HCT116 (cell line): ENCODE measurements around the gene ABHD16A. TPM values are rescaled to one million over a fixed set of nuclear protein-coding genes. Genes with fewer than 3 reads are reported as not detected.

Experiments
- ATAC-seq: fragments of 200-7000 bp; cut with Tn5 transposase; 2 replicates; pipeline ENCODE4 v1.9.1; 2020; ENCODE audit warnings: mild to moderate bottlenecking, moderate library complexity
- BruUV-seq: library from RNA; stranded (reverse); fragments of 400-500 nt; replicated peaks from 2 replicates; lab custom pipeline; 2021; lab: Mats Ljungman, UMichigan
- CTCF ChIA-PET: fragments of 300-600 bp; sonication (Branson Sonifier 250); formaldehyde crosslinking; loops from one replicate; lab custom pipeline; 2021; ENCODE audit warnings: antibody characterized with exemption; lab: Charles Lee
- POLR2A ChIA-PET: fragments of 300-600, 350-600 bp; sonication (Branson Sonifier 250); formaldehyde crosslinking; loops from one replicate; lab custom pipeline; 2021; ENCODE audit warnings: antibody characterized with exemption; lab: Charles Lee
- RAD21 ChIA-PET, 2 experiments: fragments of 300-600 bp; sonication (Branson Sonifier 250); formaldehyde crosslinking; loops; one replicate each; lab custom pipeline; 2023; ENCODE audit warnings: low total read pairs in 2 of 2; ENCODE audit not compliant: uncharacterized antibody in 2 of 2, unreplicated experiment in 2 of 2, low non-redundant PET in 1 of 2; lab: Charles Lee
- DNase-seq: peaks from one replicate; pipeline ENCODE4 v3.0.0-alpha.2; 2010; ENCODE audit warnings: low read depth, low spot score
- H2AFZ ChIP-seq: fragments of 200-600 bp; shearing (Covaris generic), sonication (generic); 2 replicates; pipeline ENCODE4 v1.6.1; 2017; ENCODE audit warnings: low read depth, mixed run types, mixed read lengths, antibody characterized with exemption, low read length; ENCODE audit not compliant: poor library complexity, severe bottlenecking
- H3K27ac ChIP-seq: 2 replicates; pipeline ENCODE4 v1.5.1; 2012; ENCODE audit warnings: low read depth, low read length
- H3K27me3 ChIP-seq: fragments of 200-600 bp; sonication (generic); 2 replicates; pipeline ENCODE4 v1.6.1; 2016; ENCODE audit warnings: mixed run types, low read length, mixed read lengths; ENCODE audit not compliant: insufficient read depth
- H3K36me3 ChIP-seq, 2 experiments: fragments of 200-500 bp in 1 of 2; fragments of 200-600 bp in 1 of 2; sonication (Bioruptor generic) in 1 of 2; sonication (generic) in 1 of 2; 2 replicates each; pipeline versions ENCODE4 v1.5.1 to v1.6.1; 2014 to 2016; ENCODE audit warnings: low read length in 2 of 2, inconsistent platforms in 1 of 2, mixed read lengths in 1 of 2, mixed run types in 1 of 2; ENCODE audit not compliant: insufficient read depth in 2 of 2, control insufficient read depth in 1 of 2
- H3K4me1 ChIP-seq, 2 experiments: fragments of 200-600 bp in 1 of 2; sonication (generic) in 1 of 2; 2 replicates each; pipeline versions ENCODE4 v1.5.1 to v1.6.1; 2012 to 2017; ENCODE audit warnings: low read length in 2 of 2, inconsistent platforms in 1 of 2, mild to moderate bottlenecking in 1 of 2, mixed read lengths in 1 of 2, mixed run types in 1 of 2, moderate library complexity in 1 of 2; ENCODE audit not compliant: insufficient read depth in 2 of 2, control insufficient read depth in 1 of 2
- H3K4me2 ChIP-seq: fragments of 200-600 bp; sonication (generic); 2 replicates; pipeline ENCODE4 v1.6.1; 2017; ENCODE audit warnings: mixed run types, low read length, mixed read lengths
- H3K4me3 ChIP-seq, 2 experiments: fragments of 200-600 bp in 1 of 2; sonication (generic) in 1 of 2; replicated peaks in 1 of 2; 2 replicates each; pipeline ENCODE4 v1.5.1; 2011 to 2016; ENCODE audit warnings: low read length in 2 of 2, control low read depth in 1 of 2, low read depth in 1 of 2, mild to moderate bottlenecking in 1 of 2, mixed read lengths in 1 of 2, mixed run types in 1 of 2
- H3K79me2 ChIP-seq: fragments of 200-600 bp; sonication (generic); 2 replicates; pipeline ENCODE4 v1.6.1; 2017; ENCODE audit warnings: mild to moderate bottlenecking, mixed run types, low read length, moderate library complexity, mixed read lengths; ENCODE audit not compliant: insufficient read depth
- H3K9ac ChIP-seq: fragments of 200-600 bp; sonication (generic); 2 replicates; pipeline ENCODE4 v1.6.1; 2016; ENCODE audit warnings: low read length, mixed read lengths
- H3K9me2 ChIP-seq: fragments of 200-600 bp; sonication (generic), shearing (Covaris generic); 2 replicates; pipeline ENCODE4 v1.6.1; 2017; ENCODE audit warnings: mixed run types, mild to moderate bottlenecking, moderate library complexity; ENCODE audit not compliant: insufficient read depth
- H3K9me3 ChIP-seq, 2 experiments: fragments of 200-500 bp in 1 of 2; fragments of 200-600 bp in 1 of 2; sonication (Bioruptor generic) in 1 of 2; sonication (generic) in 1 of 2; 2 replicates each; pipeline ENCODE4 v1.6.1; 2014 to 2017; ENCODE audit warnings: low read length in 2 of 2, mixed read lengths in 2 of 2, inconsistent platforms in 1 of 2, low read depth in 1 of 2, mild to moderate bottlenecking in 1 of 2, mixed run types in 1 of 2, moderate library complexity in 1 of 2; ENCODE audit not compliant: control insufficient read depth in 1 of 2, insufficient read depth in 1 of 2
- H4K20me1 ChIP-seq: fragments of 200-600 bp; sonication (generic), shearing (Covaris generic); 2 replicates; pipeline ENCODE4 v1.6.1; 2017; ENCODE audit warnings: mixed run types, mild to moderate bottlenecking, moderate library complexity; ENCODE audit not compliant: insufficient read depth
- CBX3 ChIP-seq: IDR thresholded peaks from 2 replicates; pipeline ENCODE4 v1.6.1; 2012; ENCODE audit warnings: low read depth
- CEBPB ChIP-seq: IDR thresholded peaks from 2 replicates; pipeline ENCODE4 v1.6.1; 2012; ENCODE audit warnings: low read depth
- EGR1 ChIP-seq: IDR thresholded peaks from 2 replicates; pipeline ENCODE4 v1.6.1; 2012; ENCODE audit warnings: low read depth
- EZH2 ChIP-seq: fragments of 200-600 bp; sonication (generic); IDR thresholded peaks from 2 replicates; pipeline ENCODE4 v1.6.1; 2017; ENCODE audit warnings: antibody characterized with exemption, mixed run types
- EZH2phosphoT487 ChIP-seq: fragments of 200-600 bp; IDR thresholded peaks from 2 replicates; pipeline ENCODE4 v1.6.1; 2018; ENCODE audit warnings: antibody characterized with exemption, borderline replicate concordance
- FOSL1 ChIP-seq: IDR thresholded peaks from 2 replicates; pipeline ENCODE4 v1.6.1; 2012; ENCODE audit warnings: low read depth
- JUND ChIP-seq: IDR thresholded peaks from 2 replicates; pipeline ENCODE4 v1.6.1; 2012
- POLR2A ChIP-seq: IDR thresholded peaks from 2 replicates; pipeline ENCODE4 v1.7.0; 2011; ENCODE audit warnings: borderline replicate concordance; ENCODE audit not compliant: insufficient read depth, insufficient read length; ENCODE audit errors: extremely low read depth
- RAD21 ChIP-seq: IDR thresholded peaks from 2 replicates; pipeline ENCODE4 v1.6.1; 2012; ENCODE audit warnings: low read depth, mild to moderate bottlenecking
- SIN3A ChIP-seq: IDR thresholded peaks from 2 replicates; pipeline ENCODE4 v1.6.1; 2012; ENCODE audit warnings: low read depth
- SP1 ChIP-seq: IDR thresholded peaks from 2 replicates; pipeline ENCODE4 v1.6.1; 2012; ENCODE audit warnings: low read depth
- TCF7L2 ChIP-seq: IDR thresholded peaks from 2 replicates; pipeline ENCODE4 v1.7.0; 2011; ENCODE audit warnings: borderline replicate concordance, inconsistent platforms; ENCODE audit not compliant: insufficient read depth, insufficient read length; ENCODE audit errors: extremely low read depth
- YY1 ChIP-seq: IDR thresholded peaks from 2 replicates; pipeline ENCODE4 v1.6.1; 2011; ENCODE audit warnings: low read length, low read depth, moderate library complexity, mild to moderate bottlenecking; ENCODE audit not compliant: insufficient replicate concordance; ENCODE audit errors: extremely low read depth
- ZNF274 ChIP-seq: fragments of 200-500 bp; sonication (Bioruptor generic); IDR thresholded peaks from 2 replicates; pipeline ENCODE4 v1.6.1; 2014; ENCODE audit warnings: mild to moderate bottlenecking, low read depth, low read length, inconsistent platforms
- intact Hi-C: fragments of 100-400 bp; cut with micrococcal nuclease; formaldehyde crosslinking; loops from 2 replicates; pipeline ENCODE4 v1.10.0; 2022
- total RNA-seq: library from RNA; stranded (reverse); gene quantifications from one replicate; pipeline ENCODE4 v1.2.1, GENCODE V29; 2021; ENCODE audit not compliant: unreplicated experiment
- TF ChIP-seq, protein P1 (sequence below): IDR thresholded peaks from 2 replicates; pipeline ENCODE4 v1.6.1; 2012
- TF ChIP-seq, protein P2 (sequence below), 3 experiments: fragments of 200-600 bp in 1 of 3; sonication (generic) in 1 of 3; IDR thresholded peaks in 2 of 3; conservative IDR thresholded peaks in 1 of 3; 2 replicates each; pipeline ENCODE4 v1.5.1; 2012 to 2017; ENCODE audit warnings: low read depth in 2 of 3, low read length in 2 of 3, antibody characterized with exemption in 1 of 3, borderline replicate concordance in 1 of 3, control low read depth in 1 of 3, mild to moderate bottlenecking in 1 of 3, mixed read lengths in 1 of 3, mixed run types in 1 of 3, moderate library complexity in 1 of 3; ENCODE audit not compliant: insufficient read depth in 1 of 3
- TF ChIP-seq, protein P3 (sequence below): IDR thresholded peaks from 2 replicates; pipeline ENCODE4 v1.6.1; 2012; ENCODE audit warnings: low read depth
- TF ChIP-seq, protein P4 (sequence below): IDR thresholded peaks from 2 replicates; pipeline ENCODE4 v1.6.1; 2011; ENCODE audit warnings: mild to moderate bottlenecking, low read length, moderate library complexity; ENCODE audit not compliant: insufficient replicate concordance; ENCODE audit errors: extremely low read depth
- TF ChIP-seq, protein P5 (sequence below): IDR thresholded peaks from 2 replicates; pipeline ENCODE4 v1.6.1; 2012

The ABHD16A gene
- total RNA-seq, 1 experiment from 2014 or later: 32.4 TPM

DNA sequence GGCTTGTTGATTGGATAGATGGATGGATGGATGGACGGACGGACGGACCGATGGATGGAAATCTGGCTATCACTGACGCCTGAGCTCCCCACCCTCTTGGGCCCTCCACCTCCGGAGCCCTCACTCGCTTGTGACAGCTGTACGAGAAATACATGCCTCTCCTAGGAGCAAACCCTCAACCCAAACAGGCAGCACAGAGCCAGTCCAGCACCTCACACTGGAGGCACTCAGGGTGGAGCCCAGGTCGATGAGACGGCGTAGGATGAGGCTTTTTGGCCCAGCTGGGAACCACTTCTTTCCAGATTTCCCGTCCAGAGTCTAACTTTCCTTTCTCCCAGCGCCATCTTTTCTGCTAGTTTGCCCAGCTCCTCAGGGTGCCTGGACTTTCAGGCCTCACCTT lies 19.5 kb downstream of the ABHD16A start:
- no peak overlapping the region for H3K4me3 ChIP-seq
- H3K9me3 ChIP-seq: no peaks in the 10 kb centered on the region
- no peaks in the 10 kb centered on the region for H3K27me3 ChIP-seq
- H4K20me1 ChIP-seq: no peaks in the 10 kb centered on the region
- peaks cover 4 to 19% of the 10 kb centered on the region in 2 experiments; a peak in 3 of 4 replicates for H3K4me1 ChIP-seq
- H3K9ac ChIP-seq: no peak overlapping the region
- no peak overlapping the region for H3K27ac ChIP-seq
- ATAC-seq (no peak), DNase-seq (no peak)
- RAD21 ChIA-PET: no interaction called here
- CTCF ChIA-PET: interaction anchor here (1.6 kb wide), 1 partner anchor 90 kb away, joined by 3 read pairs; no protein-coding TSS in a partner anchor
- no TSS peak for BruUV-seq
- H3K4me2 ChIP-seq: no peak overlapping the region
- no peak overlapping the region for H2AFZ ChIP-seq
- TF ChIP-seq YY1: no peak
- TF ChIP-seq POLR2A: no peak
- TF ChIP-seq EZH2phosphoT487: no peak
- TF ChIP-seq, protein P1, sequence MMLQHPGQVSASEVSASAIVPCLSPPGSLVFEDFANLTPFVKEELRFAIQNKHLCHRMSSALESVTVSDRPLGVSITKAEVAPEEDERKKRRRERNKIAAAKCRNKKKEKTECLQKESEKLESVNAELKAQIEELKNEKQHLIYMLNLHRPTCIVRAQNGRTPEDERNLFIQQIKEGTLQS: no peak
- TF ChIP-seq, protein P2, sequence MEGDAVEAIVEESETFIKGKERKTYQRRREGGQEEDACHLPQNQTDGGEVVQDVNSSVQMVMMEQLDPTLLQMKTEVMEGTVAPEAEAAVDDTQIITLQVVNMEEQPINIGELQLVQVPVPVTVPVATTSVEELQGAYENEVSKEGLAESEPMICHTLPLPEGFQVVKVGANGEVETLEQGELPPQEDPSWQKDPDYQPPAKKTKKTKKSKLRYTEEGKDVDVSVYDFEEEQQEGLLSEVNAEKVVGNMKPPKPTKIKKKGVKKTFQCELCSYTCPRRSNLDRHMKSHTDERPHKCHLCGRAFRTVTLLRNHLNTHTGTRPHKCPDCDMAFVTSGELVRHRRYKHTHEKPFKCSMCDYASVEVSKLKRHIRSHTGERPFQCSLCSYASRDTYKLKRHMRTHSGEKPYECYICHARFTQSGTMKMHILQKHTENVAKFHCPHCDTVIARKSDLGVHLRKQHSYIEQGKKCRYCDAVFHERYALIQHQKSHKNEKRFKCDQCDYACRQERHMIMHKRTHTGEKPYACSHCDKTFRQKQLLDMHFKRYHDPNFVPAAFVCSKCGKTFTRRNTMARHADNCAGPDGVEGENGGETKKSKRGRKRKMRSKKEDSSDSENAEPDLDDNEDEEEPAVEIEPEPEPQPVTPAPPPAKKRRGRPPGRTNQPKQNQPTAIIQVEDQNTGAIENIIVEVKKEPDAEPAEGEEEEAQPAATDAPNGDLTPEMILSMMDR (IDR thresholded peaks at IDR 0.05 in 2 of 3, conservative IDR thresholded peaks at IDR 0.05 in 1 of 3; ENCODE audit: borderline replicate concordance in 1 of 3, insufficient read depth in 1 of 3, low read depth in 2 of 3, low read length in 2 of 3): no peak
- no peak for TF ChIP-seq SP1
- TF ChIP-seq RAD21: no peak
- TF ChIP-seq CBX3: no peak
- no peak for TF ChIP-seq FOSL1
- TF ChIP-seq JUND: no peak
- no peak for TF ChIP-seq SIN3A
- no peak for TF ChIP-seq ZNF274
- TF ChIP-seq TCF7L2: no peak
- TF ChIP-seq EGR1: no peak
- TF ChIP-seq CEBPB: no peak
- TF ChIP-seq, protein P3, sequence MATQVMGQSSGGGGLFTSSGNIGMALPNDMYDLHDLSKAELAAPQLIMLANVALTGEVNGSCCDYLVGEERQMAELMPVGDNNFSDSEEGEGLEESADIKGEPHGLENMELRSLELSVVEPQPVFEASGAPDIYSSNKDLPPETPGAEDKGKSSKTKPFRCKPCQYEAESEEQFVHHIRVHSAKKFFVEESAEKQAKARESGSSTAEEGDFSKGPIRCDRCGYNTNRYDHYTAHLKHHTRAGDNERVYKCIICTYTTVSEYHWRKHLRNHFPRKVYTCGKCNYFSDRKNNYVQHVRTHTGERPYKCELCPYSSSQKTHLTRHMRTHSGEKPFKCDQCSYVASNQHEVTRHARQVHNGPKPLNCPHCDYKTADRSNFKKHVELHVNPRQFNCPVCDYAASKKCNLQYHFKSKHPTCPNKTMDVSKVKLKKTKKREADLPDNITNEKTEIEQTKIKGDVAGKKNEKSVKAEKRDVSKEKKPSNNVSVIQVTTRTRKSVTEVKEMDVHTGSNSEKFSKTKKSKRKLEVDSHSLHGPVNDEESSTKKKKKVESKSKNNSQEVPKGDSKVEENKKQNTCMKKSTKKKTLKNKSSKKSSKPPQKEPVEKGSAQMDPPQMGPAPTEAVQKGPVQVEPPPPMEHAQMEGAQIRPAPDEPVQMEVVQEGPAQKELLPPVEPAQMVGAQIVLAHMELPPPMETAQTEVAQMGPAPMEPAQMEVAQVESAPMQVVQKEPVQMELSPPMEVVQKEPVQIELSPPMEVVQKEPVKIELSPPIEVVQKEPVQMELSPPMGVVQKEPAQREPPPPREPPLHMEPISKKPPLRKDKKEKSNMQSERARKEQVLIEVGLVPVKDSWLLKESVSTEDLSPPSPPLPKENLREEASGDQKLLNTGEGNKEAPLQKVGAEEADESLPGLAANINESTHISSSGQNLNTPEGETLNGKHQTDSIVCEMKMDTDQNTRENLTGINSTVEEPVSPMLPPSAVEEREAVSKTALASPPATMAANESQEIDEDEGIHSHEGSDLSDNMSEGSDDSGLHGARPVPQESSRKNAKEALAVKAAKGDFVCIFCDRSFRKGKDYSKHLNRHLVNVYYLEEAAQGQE: no peak
- no peak for TF ChIP-seq EZH2
- TF ChIP-seq, protein P4, sequence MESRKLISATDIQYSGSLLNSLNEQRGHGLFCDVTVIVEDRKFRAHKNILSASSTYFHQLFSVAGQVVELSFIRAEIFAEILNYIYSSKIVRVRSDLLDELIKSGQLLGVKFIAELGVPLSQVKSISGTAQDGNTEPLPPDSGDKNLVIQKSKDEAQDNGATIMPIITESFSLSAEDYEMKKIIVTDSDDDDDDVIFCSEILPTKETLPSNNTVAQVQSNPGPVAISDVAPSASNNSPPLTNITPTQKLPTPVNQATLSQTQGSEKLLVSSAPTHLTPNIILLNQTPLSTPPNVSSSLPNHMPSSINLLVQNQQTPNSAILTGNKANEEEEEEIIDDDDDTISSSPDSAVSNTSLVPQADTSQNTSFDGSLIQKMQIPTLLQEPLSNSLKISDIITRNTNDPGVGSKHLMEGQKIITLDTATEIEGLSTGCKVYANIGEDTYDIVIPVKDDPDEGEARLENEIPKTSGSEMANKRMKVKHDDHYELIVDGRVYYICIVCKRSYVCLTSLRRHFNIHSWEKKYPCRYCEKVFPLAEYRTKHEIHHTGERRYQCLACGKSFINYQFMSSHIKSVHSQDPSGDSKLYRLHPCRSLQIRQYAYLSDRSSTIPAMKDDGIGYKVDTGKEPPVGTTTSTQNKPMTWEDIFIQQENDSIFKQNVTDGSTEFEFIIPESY: no peak
- TF ChIP-seq, protein P5, sequence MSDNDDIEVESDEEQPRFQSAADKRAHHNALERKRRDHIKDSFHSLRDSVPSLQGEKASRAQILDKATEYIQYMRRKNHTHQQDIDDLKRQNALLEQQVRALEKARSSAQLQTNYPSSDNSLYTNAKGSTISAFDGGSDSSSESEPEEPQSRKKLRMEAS: no peak
- peaks cover 5 to 9% of the 10 kb centered on the region in 2 experiments; a peak in 2 of 4 replicates for H3K36me3 ChIP-seq
- H3K79me2 ChIP-seq: no peaks in the 10 kb centered on the region
- no peaks in the 10 kb centered on the region for H3K9me2 ChIP-seq
- POLR2A ChIA-PET: no interaction called here
- intact Hi-C loops: no loop called here
